Measurements from ENCODE around the gene TEX28. TPM values are rescaled to one million over a fixed set of nuclear protein-coding genes. Genes with fewer than 3 reads are reported as not detected.

Gene TEX28
- total RNA-seq, 1 donor from 2014 or later, result not detected

GRCh38 chrX:154310616-154311536 lies 16.0 kb upstream of the TEX28 start:
- Mint-ChIP-seq H3K36me3 (ENCODE audit: insufficient read depth) (no peaks in the 10 kb centered on the region), H3K9me3 (ENCODE audit: low read depth) (peaks cover 11% of the 10 kb centered on the region), H3K4me3 (ENCODE audit: low read depth) (no peak overlapping the region), H3K27me3 (no peaks in the 10 kb centered on the region), H3K4me1 (ENCODE audit: low read depth) (no peaks in the 10 kb centered on the region), H3K27ac (no peak overlapping the region)
- TF ChIP-seq CTCF (IDR thresholded peaks at IDR 0.05; ENCODE audit: unreplicated experiment), result no peak
- no peak for DNase-seq (ENCODE audit: low spot score, unreplicated experiment)

DNA sequence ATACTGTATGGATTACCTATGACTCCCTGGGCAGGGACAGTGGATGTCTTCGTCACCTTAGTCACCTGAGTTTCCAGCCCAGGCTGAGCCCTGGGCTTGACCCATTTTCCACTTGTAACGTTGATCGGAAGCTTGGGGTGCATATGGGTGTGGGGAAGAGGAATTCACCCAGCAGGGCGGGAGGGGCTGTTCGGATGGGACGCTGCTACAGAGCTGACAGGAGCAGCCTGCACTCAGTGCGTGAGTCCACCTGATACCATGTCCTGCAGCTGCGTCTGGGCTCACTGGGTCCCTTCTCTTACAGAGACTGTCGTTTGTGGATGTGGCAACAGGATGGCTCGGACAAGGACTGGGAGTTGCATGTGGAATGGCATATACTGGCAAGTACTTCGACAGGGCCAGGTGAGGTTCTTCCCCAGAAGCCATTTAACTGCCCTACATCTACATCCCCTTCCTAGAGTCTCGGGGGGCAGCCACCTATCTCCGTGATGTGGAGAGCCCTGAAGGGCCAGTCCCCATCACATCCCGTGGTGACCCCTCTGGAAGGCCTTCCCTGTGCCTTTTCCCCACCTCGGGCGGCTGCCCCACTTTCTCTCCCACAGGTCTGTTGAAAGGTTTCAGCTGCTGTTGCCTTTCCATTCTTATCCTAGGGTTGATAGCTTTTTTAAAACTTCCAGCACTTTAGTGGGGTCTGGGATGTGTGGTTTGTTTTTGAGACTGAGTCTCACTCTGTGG lies 14.3 kb upstream of the TEX28 start:
- no peak for DNase-seq (ENCODE audit: low spot score, unreplicated experiment)
- H3K27ac Mint-ChIP-seq, result no peak overlapping the region
- H3K27me3 Mint-ChIP-seq, result no peaks in the 10 kb centered on the region
- H3K36me3 Mint-ChIP-seq (ENCODE audit: insufficient read depth), result no peaks in the 10 kb centered on the region
- TF ChIP-seq CTCF (IDR thresholded peaks at IDR 0.05; ENCODE audit: unreplicated experiment), result no peak
- H3K4me3 Mint-ChIP-seq (ENCODE audit: low read depth), result no peak overlapping the region
- peaks cover 11% of the 10 kb centered on the region for H3K9me3 Mint-ChIP-seq (ENCODE audit: low read depth)
- no peaks in the 10 kb centered on the region for H3K4me1 Mint-ChIP-seq (ENCODE audit: low read depth)

GRCh38 chrX:154308108-154308946 lies 13.4 kb upstream of the TEX28 start:
- no peaks in the 10 kb centered on the region for H3K27me3 Mint-ChIP-seq
- no peak overlapping the region for H3K4me3 Mint-ChIP-seq (ENCODE audit: low read depth)
- peak; percentile 38 for DNase-seq (ENCODE audit: low spot score, unreplicated experiment)
- no peak overlapping the region for H3K27ac Mint-ChIP-seq
- no peaks in the 10 kb centered on the region for H3K36me3 Mint-ChIP-seq (ENCODE audit: insufficient read depth)
- no peaks in the 10 kb centered on the region for H3K4me1 Mint-ChIP-seq (ENCODE audit: low read depth)
- peak; percentile 61 for TF ChIP-seq CTCF (IDR thresholded peaks at IDR 0.05; ENCODE audit: unreplicated experiment)
- H3K9me3 Mint-ChIP-seq (ENCODE audit: low read depth), result peaks cover 16% of the 10 kb centered on the region

DNA sequence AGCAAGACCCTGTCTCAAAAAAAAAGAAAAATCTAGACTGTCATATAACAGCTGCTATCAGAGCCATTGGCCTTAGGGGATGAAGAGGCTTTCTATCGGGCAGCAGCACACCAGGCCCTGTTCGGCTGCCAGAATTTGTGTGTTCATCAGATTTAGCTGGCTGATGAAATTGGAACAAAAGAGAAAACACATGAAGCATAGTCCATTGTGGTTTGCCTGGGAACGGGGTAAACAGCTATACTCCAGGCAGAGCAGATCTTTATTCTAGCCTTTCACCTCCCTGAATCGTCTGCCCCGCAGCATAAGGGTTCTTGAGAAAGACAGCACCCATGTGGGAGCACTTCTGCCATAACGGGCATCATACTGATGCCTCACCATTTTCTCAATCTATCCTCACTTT lies 12.3 kb upstream of the TEX28 start:
- Mint-ChIP-seq H3K9me3 (ENCODE audit: low read depth) (peaks cover 20% of the 10 kb centered on the region), H3K36me3 (ENCODE audit: insufficient read depth) (no peaks in the 10 kb centered on the region), H3K4me1 (ENCODE audit: low read depth) (no peaks in the 10 kb centered on the region), H3K27ac (no peak overlapping the region), H3K27me3 (no peaks in the 10 kb centered on the region), H3K4me3 (ENCODE audit: low read depth) (no peak overlapping the region)
- no peak for TF ChIP-seq CTCF (IDR thresholded peaks at IDR 0.05; ENCODE audit: unreplicated experiment)
- DNase-seq (ENCODE audit: low spot score, unreplicated experiment), result no peak
